ENCODE results near the gene CEBPZ.
A peak's percentile ranks its signal among the peaks of the same experiment; 100 is the strongest.
"Not testable (repeated sequence)": the region's sequence is repeated elsewhere in the genome, so short reads cannot be mapped to it uniquely, and the experiment has no call there.

The CEBPZ gene

GRCh38 chr2:37231241-37232130, at the start of gene CEBPZ, which contains the start of gene NDUFAF7:
TSS of gene CEBPZ (minus strand) at chr2:37231596. CDS start at chr2:37231567, 29 bp downstream.
TSS of gene NDUFAF7 (plus strand) at chr2:37231658. CDS start at chr2:37231706, 48 bp downstream.
- DNase-seq (ENCODE audit: low spot score), result peak; percentile 95

GRCh38 chr2:37276291-37276690, 44.9 kb upstream of the CEBPZ start:
- DNase-seq (ENCODE audit: low spot score), result no peak

DNA sequence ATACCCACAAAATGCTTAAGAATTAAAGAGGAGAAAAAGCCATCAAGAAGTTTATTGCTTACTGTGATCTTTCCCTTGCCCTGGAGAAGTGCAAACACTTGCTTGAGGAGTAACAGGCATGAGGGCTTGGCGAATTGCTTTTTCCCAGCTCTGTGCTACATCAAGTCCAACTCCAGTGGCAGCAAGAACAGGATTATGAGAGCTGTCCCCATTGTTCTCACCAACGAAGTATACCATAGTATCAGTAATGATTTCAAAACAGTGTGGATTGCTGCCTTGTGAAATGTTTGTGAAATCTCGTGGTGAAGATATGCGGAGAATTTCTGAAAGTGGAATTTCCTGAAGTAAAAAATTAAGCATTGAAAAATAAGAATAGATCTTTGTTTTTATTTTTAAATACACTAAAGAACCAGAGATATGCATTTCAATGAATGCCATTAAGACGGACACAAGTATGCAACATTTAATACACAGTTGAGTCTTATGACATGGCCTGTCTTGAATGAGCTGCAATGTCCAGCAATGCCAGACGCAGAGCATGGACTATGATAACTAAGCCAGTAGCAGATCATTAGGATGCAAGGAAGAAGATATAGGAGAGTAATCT, 43.1 kb upstream of the CEBPZ start:
- no peak for DNase-seq (ENCODE audit: low spot score)

- no peak for DNase-seq (ENCODE audit: low spot score)
Observed at GRCh38 chr2:37271376-37272067, 40.1 kb upstream of the CEBPZ start.

DNA sequence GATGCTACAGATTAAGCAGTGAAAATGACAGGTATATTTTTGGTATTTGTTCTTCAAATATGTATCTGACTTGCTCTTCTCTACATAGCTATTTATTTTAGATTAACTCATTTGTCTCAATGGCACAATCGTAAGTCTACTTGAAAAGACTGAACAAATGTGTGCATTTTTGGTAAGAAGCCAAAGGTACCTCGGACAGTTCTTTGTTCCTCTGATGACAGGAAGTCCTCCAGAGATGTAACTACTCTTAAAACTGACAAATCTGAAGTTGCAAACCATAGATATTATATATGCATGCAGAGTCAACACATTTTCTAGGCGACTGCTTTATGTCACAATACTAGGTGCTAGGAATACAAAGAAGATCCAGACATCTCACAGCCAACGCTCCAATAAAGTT, 36.7 kb upstream of the CEBPZ start:
- DNase-seq (ENCODE audit: low spot score), result no peak

DNA sequence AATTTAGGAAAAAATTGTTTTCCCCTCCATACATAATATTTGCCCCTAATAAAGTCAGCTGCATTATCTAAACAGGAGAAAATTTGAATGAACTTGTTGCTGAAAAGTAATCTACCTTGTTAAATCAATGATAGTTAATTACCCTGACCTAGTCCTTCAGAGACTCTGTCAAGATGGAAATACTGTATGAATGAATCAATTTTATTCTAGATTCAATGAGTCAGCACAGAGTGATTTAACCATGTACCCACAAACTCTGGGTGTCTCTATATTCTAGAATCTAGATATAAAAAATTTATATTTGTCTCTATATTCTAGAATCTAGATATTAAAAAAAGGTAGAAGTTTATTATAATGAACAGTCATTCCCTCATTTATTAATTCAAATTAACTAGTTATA, 36.3 kb upstream of the CEBPZ start:
- DNase-seq (ENCODE audit: low spot score), result no peak

- no peak for DNase-seq (ENCODE audit: low spot score)
Observed at GRCh38 chr2:37263839-37264238, 32.4 kb upstream of the CEBPZ start.

DNA sequence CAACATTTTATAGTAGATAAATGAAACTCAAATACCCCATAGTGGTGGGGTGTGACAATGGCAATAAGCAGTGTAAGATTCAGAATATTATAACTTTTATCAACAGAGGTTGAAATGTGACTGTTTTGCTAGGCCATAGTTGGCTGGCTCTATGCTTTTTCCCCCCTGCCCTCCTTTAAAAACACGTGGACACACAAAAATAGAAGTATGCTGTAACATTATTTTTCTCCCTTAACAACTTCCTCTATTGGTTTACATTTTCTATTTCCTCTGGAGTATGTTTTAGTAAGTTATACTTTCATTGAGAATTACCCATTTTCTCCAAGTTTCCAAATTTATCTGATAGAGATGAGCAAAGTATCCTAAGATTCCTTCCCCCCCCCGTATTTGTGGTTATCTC, 31.1 kb upstream of the CEBPZ start:
- no peak for DNase-seq (ENCODE audit: low spot score)

- no peak for DNase-seq (ENCODE audit: low spot score)
Observed at GRCh38 chr2:37250869-37251740, 19.7 kb upstream of the CEBPZ start.

DNA sequence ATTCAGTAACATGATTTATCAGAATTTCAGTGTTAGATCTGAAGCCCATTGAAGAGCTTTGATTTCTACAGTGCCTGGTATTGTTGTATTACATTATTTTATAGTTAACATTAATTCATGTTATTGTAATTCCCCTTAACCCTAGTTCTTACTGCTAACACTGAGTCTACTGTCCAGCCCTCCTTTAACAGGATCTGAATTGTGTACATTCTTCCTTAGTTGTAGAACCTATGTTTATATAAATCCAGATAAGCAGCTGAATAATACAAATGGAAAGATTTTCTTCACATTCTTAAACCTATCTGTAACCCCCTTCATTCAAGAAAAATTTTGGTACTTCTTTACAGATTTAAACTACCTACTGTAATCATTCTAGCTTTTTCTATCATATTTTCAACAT, 14.8 kb upstream of the CEBPZ start:
- no peak for DNase-seq (ENCODE audit: low spot score)

DNA sequence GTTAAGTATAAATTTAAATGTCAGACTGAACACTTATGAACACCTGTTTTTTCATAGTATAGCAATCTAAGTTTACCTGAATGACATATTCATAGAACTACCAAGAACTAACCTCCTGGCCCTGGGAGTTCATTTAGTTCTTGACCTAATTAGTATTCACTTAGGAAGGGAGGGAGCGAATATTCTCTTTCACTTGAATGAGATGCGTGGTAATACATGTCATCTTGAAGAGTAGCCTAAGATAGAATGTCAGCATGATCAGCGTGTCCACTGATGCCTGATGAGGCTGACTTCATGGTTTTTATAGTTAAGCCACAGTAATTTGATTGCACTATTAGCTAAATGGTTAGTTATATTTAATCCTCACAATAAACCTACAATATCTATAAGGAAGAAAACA, 13.4 kb upstream of the CEBPZ start:
- no peak for DNase-seq (ENCODE audit: low spot score)

- DNase-seq (ENCODE audit: low spot score), result no peak
Observed at GRCh38 chr2:37244017-37244416, 12.6 kb upstream of the CEBPZ start.

GRCh38 chr2:37243435-37243834, 12.0 kb upstream of the CEBPZ start:
- no peak for DNase-seq (ENCODE audit: low spot score)

DNA sequence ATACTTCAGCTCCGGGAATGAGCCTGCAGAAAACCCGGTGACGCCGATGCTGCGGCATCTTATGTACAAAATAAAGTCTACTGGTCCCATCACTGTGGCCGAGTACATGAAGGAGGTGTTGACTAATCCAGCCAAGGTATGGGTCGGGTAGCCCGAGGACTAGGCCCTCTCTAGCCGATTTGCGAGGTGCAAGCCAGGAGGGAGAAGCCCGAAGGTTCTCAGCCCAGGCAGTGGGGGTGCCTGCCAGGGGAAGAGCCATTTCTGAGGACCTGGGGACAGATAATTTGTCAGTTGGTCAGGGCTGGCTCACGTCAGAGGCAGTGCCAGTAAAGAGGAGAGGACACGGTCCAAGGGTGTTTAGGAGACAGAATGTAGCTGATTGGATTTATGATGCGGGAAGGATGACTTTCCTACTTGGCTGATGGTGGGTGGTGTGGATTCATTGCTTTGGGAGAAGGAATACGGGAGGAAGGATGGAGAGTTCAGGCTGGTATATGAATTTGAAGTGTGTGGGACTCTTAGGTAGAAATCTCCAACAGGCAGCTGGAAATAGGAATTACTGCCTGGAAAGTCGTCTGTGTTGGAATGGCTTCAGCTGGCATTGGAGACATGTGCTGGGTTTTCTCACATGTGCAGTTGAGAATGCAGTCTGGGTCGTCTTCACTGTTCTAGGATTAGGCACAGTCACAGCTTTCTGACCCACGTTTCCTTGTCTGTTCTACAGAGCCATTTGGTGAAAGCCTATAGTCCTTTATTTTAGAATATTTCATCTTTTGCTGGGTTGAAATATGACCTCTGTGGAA, 936 bp upstream of the CEBPZ start:
- DNase-seq (ENCODE audit: low spot score), result peak; percentile 47

GRCh38 chr2:37230581-37230980, 815 bp downstream of the CEBPZ start:
- peak; percentile 20 for DNase-seq (ENCODE audit: low spot score)

GRCh38 chr2:37228788-37229187, 2.6 kb downstream of the CEBPZ start:
- DNase-seq (ENCODE audit: low spot score), result no peak

GRCh38 chr2:37226863-37227262, 4.5 kb downstream of the CEBPZ start:
- DNase-seq (ENCODE audit: low spot score), result peak; percentile 5

DNA sequence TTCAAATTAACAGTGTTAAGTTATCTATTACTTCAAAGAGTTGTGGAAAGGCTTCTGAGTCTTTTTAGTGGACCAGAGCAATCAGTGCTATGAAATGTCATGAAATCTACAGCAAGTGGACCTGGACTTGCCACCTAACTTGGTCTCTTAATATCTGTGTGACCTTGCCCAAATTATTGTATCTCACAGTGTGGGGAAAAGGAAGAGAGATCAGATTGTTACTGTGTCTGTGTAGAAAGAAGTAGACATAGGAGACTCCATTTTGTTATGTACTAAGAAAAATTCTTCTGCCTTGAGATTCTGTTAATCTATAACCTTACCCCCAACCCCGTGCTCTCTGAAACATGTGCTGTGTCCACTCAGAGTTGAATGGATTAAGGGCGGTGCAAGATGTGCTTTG, 6.3 kb downstream of the CEBPZ start:
- DNase-seq (ENCODE audit: low spot score), result not testable (repeated sequence)

DNA sequence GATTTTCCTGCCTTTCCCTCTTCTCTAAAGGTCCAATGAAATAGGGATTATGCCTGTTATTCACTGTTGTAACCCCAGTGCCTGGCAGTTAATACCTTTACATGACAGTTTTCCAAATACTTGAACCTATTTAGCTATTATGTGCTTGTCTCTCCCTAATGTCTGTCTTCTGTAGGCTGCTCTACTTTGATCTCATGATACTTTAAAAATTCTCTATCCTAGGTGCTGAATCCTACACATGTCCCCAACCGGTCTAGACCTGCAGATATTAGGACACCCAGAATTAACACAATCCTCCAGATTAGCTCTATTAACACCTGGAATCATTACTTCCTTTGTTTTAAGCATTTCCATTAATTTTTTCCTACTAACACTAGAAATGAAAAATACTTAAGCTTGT, 7.3 kb downstream of the CEBPZ start:
- no peak for DNase-seq (ENCODE audit: low spot score)

GRCh38 chr2:37223131-37223530, 8.3 kb downstream of the CEBPZ start:
- DNase-seq (ENCODE audit: low spot score), result no peak

GRCh38 chr2:37219046-37219445, 12.3 kb downstream of the CEBPZ start:
- DNase-seq (ENCODE audit: low spot score), result no peak

All from kidney tubule cell (primary cell).